Epithelial cell of proximal tubule (primary cell): ENCODE results near the gene ZSWIM3. TPM values are rescaled to one million over a fixed set of nuclear protein-coding genes. Genes with fewer than 3 reads are reported as not detected.

Experiments
- DNase-seq: peaks from one replicate; pipeline ENCODE4 v3.0.0-alpha.2; 2011; ENCODE audit warnings: low read depth
- H3K4me3 ChIP-seq: 2 replicates; pipeline ENCODE4 v1.5.1; 2011; ENCODE audit warnings: low read depth, mild to moderate bottlenecking, low read length
- CTCF ChIP-seq: conservative IDR thresholded peaks from 2 replicates; pipeline ENCODE4 v1.5.1; 2012; ENCODE audit warnings: low read depth, mild to moderate bottlenecking, low read length
- total RNA-seq: library from RNA; depleted of rRNA; stranded (reverse); fragments of >200 nt; gene quantifications from 2 replicates; pipeline ENCODE4 v1.2.3, GENCODE V29; 2015

The ZSWIM3 gene
- total RNA-seq = 1.2 and 3.0 TPM in 2 replicates

- DNase-seq = peak; percentile 100
- TF ChIP-seq CTCF = no peak
- peak within 1 kb of the TSS; percentile 91 for H3K4me3 ChIP-seq
These were observed at the start of gene ZSWIM3, which contains the start of gene ACOT8 for GRCh38 chr20:45857114-45857881. Gene ZSWIM3, plus strand, starts transcription at chr20:45857614. Its CDS starts 212 bp downstream, at chr20:45857826. Gene ACOT8, minus strand, starts transcription at chr20:45857392. Its CDS starts 77 bp downstream, at chr20:45857315.

- TF ChIP-seq CTCF = no peak
- no peak overlapping the region for H3K4me3 ChIP-seq
- DNase-seq = no peak
These were observed 47.0 kb upstream of the ZSWIM3 start for GRCh38 chr20:45810191-45810970.

GRCh38 chr20:45812157-45813005 is 45.0 kb upstream of the ZSWIM3 start, which contains the start of gene UBE2C:
Gene UBE2C, plus strand, starts transcription at chr20:45812644. Its CDS starts 52 bp downstream, at chr20:45812696.
- peak within 1 kb of the TSS; percentile 90 for H3K4me3 ChIP-seq
- no peak for TF ChIP-seq CTCF

GRCh38 chr20:45813006-45813340 is 44.4 kb upstream of the ZSWIM3 start:
- H3K4me3 ChIP-seq = peak overlapping the region; percentile 90
- TF ChIP-seq CTCF = no peak
- DNase-seq = no peak

More at GRCh38 chr20:45812157-45813005, 45.0 kb upstream of the ZSWIM3 start, which contains the start of gene UBE2C:
- peak; percentile 96 for DNase-seq

- peak overlapping the region; percentile 90 for H3K4me3 ChIP-seq
- TF ChIP-seq CTCF = no peak
- no peak for DNase-seq
These were observed 43.9 kb upstream of the ZSWIM3 start for GRCh38 chr20:45813489-45813888.

- TF ChIP-seq CTCF = no peak
- DNase-seq = no peak
- H3K4me3 ChIP-seq = no peak overlapping the region
These were observed 43.1 kb upstream of the ZSWIM3 start for GRCh38 chr20:45814314-45814713.
